HUES48 (cell line): ENCODE data around the gene MEIKIN.
"Not testable (repeated sequence)": the region's sequence is repeated elsewhere in the genome, so short reads cannot be mapped to it uniquely, and the experiment has no call there.

ENCODE experiments used
- H3K27ac ChIP-seq: one replicate; pipeline ENCODE4 v1.7.0; 2013; ENCODE audit warnings: low read depth, low read length, inconsistent platforms
- H3K27me3 ChIP-seq: 2 replicates; pipeline ENCODE4 v1.6.1; 2013; ENCODE audit warnings: mild to moderate bottlenecking, low read length; ENCODE audit not compliant: control insufficient read depth, insufficient read depth
- H3K36me3 ChIP-seq: 2 replicates; pipeline ENCODE4 v1.6.1; 2013; ENCODE audit warnings: low read length; ENCODE audit not compliant: control insufficient read depth, insufficient read depth
- H3K4me1 ChIP-seq: 2 replicates; pipeline ENCODE4 v1.6.1; 2013; ENCODE audit warnings: mild to moderate bottlenecking, low read length; ENCODE audit not compliant: control insufficient read depth, insufficient read depth
- H3K4me3 ChIP-seq: 2 replicates; pipeline ENCODE4 v1.5.1; 2013; ENCODE audit warnings: mild to moderate bottlenecking, low read depth, low read length
- H3K9ac ChIP-seq: 2 replicates; pipeline ENCODE4 v1.6.1; 2013; ENCODE audit warnings: mild to moderate bottlenecking, low read depth, low read length, moderate library complexity
- H3K9me3 ChIP-seq: 2 replicates; pipeline ENCODE4 v1.6.1; 2013; ENCODE audit warnings: low read length; ENCODE audit not compliant: control insufficient read depth, insufficient read depth

The MEIKIN gene

DNA sequence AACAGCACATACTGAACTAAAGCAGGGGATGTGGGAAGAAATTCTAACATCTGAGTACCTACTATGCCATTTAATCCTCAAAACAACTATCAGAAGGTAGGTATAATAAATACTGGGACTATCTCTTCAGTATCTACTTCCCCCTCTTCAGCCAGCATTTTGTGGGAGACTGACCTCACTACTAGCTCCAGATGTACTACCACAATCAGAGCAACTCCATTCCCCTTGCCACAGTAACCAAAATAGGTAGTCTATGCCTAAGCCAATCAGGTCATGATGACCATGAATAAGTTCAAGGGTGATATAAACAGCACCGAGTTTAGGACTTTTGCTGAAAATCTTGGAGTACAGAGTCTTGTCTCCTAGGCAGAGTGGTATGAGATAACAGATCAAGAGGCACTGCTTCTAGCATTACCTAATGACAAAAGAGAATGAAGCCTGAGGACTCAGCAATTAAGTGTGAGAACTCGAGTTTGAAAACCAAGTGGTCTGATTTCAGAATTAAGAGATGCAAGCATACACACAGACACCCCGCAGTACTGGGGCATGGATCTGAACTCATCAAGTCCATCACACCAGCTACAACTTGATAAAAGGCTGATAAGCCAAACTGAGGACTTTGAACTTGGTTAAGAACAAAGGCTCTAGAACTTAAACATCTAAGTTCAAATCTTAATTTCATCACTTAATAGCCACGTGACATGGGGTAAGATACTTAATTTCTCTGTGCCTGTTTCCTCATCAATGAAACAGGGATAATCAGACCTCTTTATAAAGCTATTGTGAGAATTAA lies 158.4 kb downstream of the MEIKIN start:
- no peak overlapping the region for H3K27ac ChIP-seq

DNA sequence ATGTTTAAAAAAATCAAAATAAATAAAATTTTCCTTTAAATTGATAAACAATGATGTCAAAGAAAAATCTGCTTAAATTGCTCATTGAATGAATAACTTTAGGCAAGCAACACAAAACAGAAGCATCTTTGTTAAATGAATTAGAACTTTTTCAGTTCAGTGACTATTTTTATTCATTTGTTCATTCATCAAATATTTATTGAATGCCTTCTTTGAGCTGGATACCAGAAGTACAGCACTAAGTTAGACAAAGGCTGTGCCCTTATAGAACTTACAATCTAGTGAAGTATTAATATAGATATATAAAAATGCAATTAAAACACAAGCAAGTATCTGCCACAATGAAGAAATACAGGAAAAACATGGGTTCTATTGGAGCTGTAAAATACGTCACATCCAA lies 159.4 kb downstream of the MEIKIN start:
- Histone ChIP-seq H3K27me3 (no peaks in the 10 kb centered on the region), H3K4me3 (no peak overlapping the region), H3K4me1 (peaks cover 7% of the 10 kb centered on the region), H3K9ac (no peak overlapping the region), H3K9me3 (no peaks in the 10 kb centered on the region), H3K36me3 (no peaks in the 10 kb centered on the region), H3K27ac (no peak overlapping the region)

More for the DNA sequence above, 158.4 kb downstream of the MEIKIN start:
- H3K4me1 ChIP-seq = peaks cover 7% of the 10 kb centered on the region
- no peaks in the 10 kb centered on the region for H3K27me3 ChIP-seq
- no peaks in the 10 kb centered on the region for H3K9me3 ChIP-seq
- no peaks in the 10 kb centered on the region for H3K36me3 ChIP-seq
- no peak overlapping the region for H3K4me3 ChIP-seq
- no peak overlapping the region for H3K9ac ChIP-seq

DNA sequence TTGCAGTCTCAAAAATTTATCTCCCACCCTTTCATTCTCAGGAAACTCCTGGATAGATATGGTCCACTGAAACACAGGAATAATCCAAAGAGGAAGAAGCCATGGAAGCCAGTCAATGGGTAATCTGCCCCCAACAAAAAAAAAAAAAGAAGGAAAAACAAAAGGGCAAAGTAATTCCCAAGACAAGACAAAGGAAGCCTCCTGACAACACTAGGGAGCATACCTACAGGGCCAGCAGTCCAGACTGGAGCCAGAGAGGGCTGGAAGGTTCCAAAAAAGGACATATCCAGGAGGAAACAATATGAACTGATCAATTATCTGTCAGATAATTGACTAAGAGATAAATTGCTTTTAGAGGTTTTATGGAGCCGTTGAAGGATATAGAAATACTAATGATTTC lies 161.6 kb downstream of the MEIKIN start:
- no peak overlapping the region for H3K9ac ChIP-seq
- H3K27ac ChIP-seq = peak overlapping the region; percentile 51
- no peaks in the 10 kb centered on the region for H3K9me3 ChIP-seq
- H3K4me1 ChIP-seq = peaks cover 7% of the 10 kb centered on the region
- no peaks in the 10 kb centered on the region for H3K27me3 ChIP-seq
- no peak overlapping the region for H3K4me3 ChIP-seq
- H3K36me3 ChIP-seq = no peaks in the 10 kb centered on the region

- no peaks in the 10 kb centered on the region for H3K9me3 ChIP-seq
- H3K36me3 ChIP-seq = no peaks in the 10 kb centered on the region
- H3K9ac ChIP-seq = no peak overlapping the region
- no peak overlapping the region for H3K4me3 ChIP-seq
- no peak overlapping the region for H3K27ac ChIP-seq
- H3K4me1 ChIP-seq = peaks cover 7% of the 10 kb centered on the region
- no peaks in the 10 kb centered on the region for H3K27me3 ChIP-seq
Measured at GRCh38 chr5:131783357-131783756, 162.1 kb downstream of the MEIKIN start.

DNA sequence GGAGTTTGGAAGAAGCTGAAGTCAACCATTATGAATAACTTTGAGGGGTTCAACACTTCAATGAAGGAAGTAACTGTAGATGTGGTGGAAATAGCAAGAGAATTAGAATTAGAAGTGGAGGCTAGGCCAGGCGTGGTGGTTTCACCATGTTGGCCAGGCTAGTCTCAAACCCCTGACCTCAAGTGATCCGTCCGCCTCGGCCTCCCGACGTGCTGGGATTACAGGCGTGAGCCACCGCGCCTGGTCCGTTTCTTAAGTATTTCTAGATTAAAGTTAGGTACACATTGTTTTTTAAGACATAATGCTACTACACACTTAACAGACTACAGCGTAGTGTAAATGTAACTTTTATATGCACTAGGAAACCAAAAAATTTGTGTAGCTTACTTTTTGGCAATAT lies 162.7 kb downstream of the MEIKIN start:
- Histone ChIP-seq H3K4me1 (peaks cover 7% of the 10 kb centered on the region), H3K36me3 (no peaks in the 10 kb centered on the region), H3K4me3 (no peak overlapping the region), H3K27me3 (no peaks in the 10 kb centered on the region), H3K27ac (no peak overlapping the region), H3K9ac (no peak overlapping the region), H3K9me3 (no peaks in the 10 kb centered on the region)

DNA sequence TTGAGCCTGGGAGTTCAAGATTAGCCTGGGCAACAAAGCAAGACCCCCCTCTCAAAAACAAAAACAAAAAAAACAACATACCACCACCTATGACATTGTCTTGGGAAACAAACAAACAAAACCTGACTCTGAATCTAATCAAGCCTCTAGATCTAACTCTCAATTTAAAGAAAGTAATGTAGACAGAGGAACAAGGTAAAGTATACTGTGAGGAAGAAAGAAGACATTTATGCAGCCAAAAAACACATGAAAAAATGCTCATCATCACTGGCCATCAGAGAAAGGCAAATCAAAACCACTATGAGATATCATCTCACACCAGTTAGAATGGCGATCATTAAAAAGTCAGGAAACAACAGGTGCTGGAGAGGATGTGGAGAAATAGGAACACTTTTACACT lies 167.3 kb downstream of the MEIKIN start:
- not testable (repeated sequence) for H3K27ac ChIP-seq, H3K4me1 ChIP-seq, H3K4me3 ChIP-seq, H3K9ac ChIP-seq, H3K27me3 ChIP-seq, H3K36me3 ChIP-seq, H3K9me3 ChIP-seq

- Histone ChIP-seq H3K9me3 (no peaks in the 10 kb centered on the region), H3K36me3 (no peaks in the 10 kb centered on the region), H3K4me1 (no peaks in the 10 kb centered on the region), H3K27me3 (no peaks in the 10 kb centered on the region), H3K9ac (no peak overlapping the region), H3K27ac (no peak overlapping the region), H3K4me3 (no peak overlapping the region)
Measured at GRCh38 chr5:131776450-131776849, 169.0 kb downstream of the MEIKIN start.

DNA sequence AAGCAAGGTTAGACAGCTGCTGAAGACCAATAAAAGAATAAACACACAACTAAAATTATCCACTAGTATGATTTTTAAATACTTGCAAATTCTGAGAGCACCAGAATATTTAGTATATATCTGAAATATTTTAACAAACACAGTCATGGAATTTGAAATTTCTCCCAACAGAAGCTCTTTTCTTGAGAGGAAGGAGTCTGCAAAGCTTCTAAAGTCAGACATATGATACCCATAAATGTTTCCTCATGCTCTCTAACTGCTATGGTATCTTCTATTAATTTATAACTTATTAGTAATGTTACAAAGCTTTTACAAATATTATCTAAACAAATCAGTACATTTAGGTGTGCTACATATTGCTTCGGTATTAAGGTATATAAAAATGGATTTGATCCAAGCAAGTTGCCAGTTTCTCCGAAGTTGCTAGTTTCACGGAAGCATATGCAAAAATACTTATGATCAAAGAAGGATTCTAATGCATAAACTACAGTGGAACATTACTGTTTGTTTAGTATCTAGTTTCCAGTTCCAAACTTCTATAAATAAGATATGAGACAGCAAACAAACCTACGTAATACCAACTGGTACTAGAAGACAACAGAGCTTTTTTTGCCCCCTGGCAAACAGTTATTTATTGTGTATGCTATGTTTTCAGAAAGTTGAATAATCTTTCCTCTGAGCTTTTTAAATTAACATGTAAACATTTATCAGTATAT lies 170.7 kb downstream of the MEIKIN start:
- Histone ChIP-seq H3K27me3 (no peaks in the 10 kb centered on the region), H3K36me3 (no peaks in the 10 kb centered on the region), H3K4me1 (no peaks in the 10 kb centered on the region), H3K4me3 (no peak overlapping the region), H3K9ac (no peak overlapping the region), H3K9me3 (no peaks in the 10 kb centered on the region), H3K27ac (no peak overlapping the region)

- H3K4me1 ChIP-seq = no peaks in the 10 kb centered on the region
- no peak overlapping the region for H3K4me3 ChIP-seq
- H3K9me3 ChIP-seq = no peaks in the 10 kb centered on the region
- H3K9ac ChIP-seq = no peak overlapping the region
- H3K27me3 ChIP-seq = no peaks in the 10 kb centered on the region
- H3K36me3 ChIP-seq = no peaks in the 10 kb centered on the region
- no peak overlapping the region for H3K27ac ChIP-seq
Measured at GRCh38 chr5:131773805-131774204, 171.7 kb downstream of the MEIKIN start.

GRCh38 chr5:131771692-131772091 lies 173.8 kb downstream of the MEIKIN start:
- H3K36me3 ChIP-seq = no peaks in the 10 kb centered on the region
- H3K27me3 ChIP-seq = no peaks in the 10 kb centered on the region
- no peaks in the 10 kb centered on the region for H3K9me3 ChIP-seq
- no peaks in the 10 kb centered on the region for H3K4me1 ChIP-seq
- H3K9ac ChIP-seq = no peak overlapping the region
- H3K4me3 ChIP-seq = no peak overlapping the region
- no peak overlapping the region for H3K27ac ChIP-seq

- no peaks in the 10 kb centered on the region for H3K4me1 ChIP-seq
- H3K9me3 ChIP-seq = no peaks in the 10 kb centered on the region
- H3K27ac ChIP-seq = no peak overlapping the region
- H3K9ac ChIP-seq = no peak overlapping the region
- H3K36me3 ChIP-seq = no peaks in the 10 kb centered on the region
- H3K27me3 ChIP-seq = no peaks in the 10 kb centered on the region
- H3K4me3 ChIP-seq = no peak overlapping the region
Measured at GRCh38 chr5:131769961-131770360, 175.5 kb downstream of the MEIKIN start.
